HepG2 (cell line): ENCODE measurements around the gene NLRP12. TPM values are rescaled to one million over a fixed set of nuclear protein-coding genes. Genes with fewer than 3 reads are reported as not detected.

Experiments
- ETV6 ChIP-seq: sonication (generic); formaldehyde crosslinking; conservative IDR thresholded peaks from 2 replicates; pipeline ENCODE4 v1.4.0; 2020; ENCODE audit warnings: missing genetic modification reagents
- LCORL ChIP-seq, 2 experiments: fragments of 450-650 bp in 1 of 2; sonication (generic) in 1 of 2; formaldehyde crosslinking in 1 of 2; IDR thresholded peaks; 2 replicates each; pipeline versions ENCODE4 v1.5.0 to v1.6.1; 2017 to 2020; ENCODE audit warnings: antibody characterized with exemption in 1 of 2, missing genetic modification reagents in 1 of 2
- RXRB ChIP-seq: IDR thresholded peaks from 2 replicates; pipeline ENCODE4 v1.6.1; 2016; ENCODE audit warnings: borderline replicate concordance, missing genetic modification reagents, missing compliant biosample characterization
- SP5 ChIP-seq: IDR thresholded peaks from 2 replicates; pipeline ENCODE4 v1.6.1; 2016; ENCODE audit warnings: low read depth, borderline replicate concordance
- ZNF678 ChIP-seq: sonication (generic); formaldehyde crosslinking; IDR thresholded peaks from 2 replicates; pipeline ENCODE4 v1.4.0; 2020; ENCODE audit warnings: mild to moderate bottlenecking, missing genetic modification reagents
- ZSCAN31 ChIP-seq: sonication (generic); formaldehyde crosslinking; IDR thresholded peaks from 2 replicates; pipeline ENCODE4 v1.5.0; 2020; ENCODE audit warnings: low read depth, mild to moderate bottlenecking, missing genetic modification reagents
- polyA plus RNA-seq, 8 experiments: library from polyadenylated mRNA; depleted of rRNA in 3 of 8; stranded (reverse) in 7 of 8; unstranded in 1 of 8; fragments of >200 nt; fragmentation: Illumina TruSeq in 4 of 8; extraction: Trizol in 4 of 8; gene quantifications; 2 replicates each; pipeline versions ENCODE4 v1.2.1 to v1.2.3, GENCODE V29; 2011 to 2016; ENCODE audit warnings: low read depth in 4 of 8, missing spikeins in 1 of 8, mixed read lengths in 1 of 8; ENCODE audit not compliant: insufficient read depth in 1 of 8
- total RNA-seq, 5 experiments: library from RNA; depleted of rRNA; stranded (reverse); fragments of >200 nt; fragmentation: Illumina TruSeq; extraction: Trizol; gene quantifications; 2 replicates each; pipeline ENCODE4 v1.2.3, GENCODE V29; 2016; ENCODE audit warnings: low read depth in 1 of 5
- TF ChIP-seq, protein P1 (sequence below): IDR thresholded peaks from 2 replicates; pipeline ENCODE4 v1.6.1; 2016; ENCODE audit warnings: missing biosample characterization, missing genetic modification reagents, low read depth
- TF ChIP-seq, protein P2 (sequence below): sonication (generic); formaldehyde crosslinking; IDR thresholded peaks from 2 replicates; pipeline ENCODE4 v1.8.0; 2022; ENCODE audit warnings: missing genetic modification reagents, mild to moderate bottlenecking, moderate library complexity, borderline replicate concordance
- TF ChIP-seq, protein P3 (sequence below): sonication (generic); formaldehyde crosslinking; IDR thresholded peaks from 2 replicates; pipeline ENCODE4 v1.5.0; 2020; ENCODE audit warnings: mild to moderate bottlenecking, missing genetic modification reagents, moderate library complexity
- TF ChIP-seq, protein P4 (sequence below): IDR thresholded peaks from 2 replicates; pipeline ENCODE4 v1.6.1; 2016; ENCODE audit warnings: missing genetic modification reagents, missing compliant biosample characterization
- TF ChIP-seq, protein P5 (sequence below): sonication (generic); formaldehyde crosslinking; IDR thresholded peaks from 2 replicates; pipeline ENCODE4 v1.5.0; 2020; ENCODE audit warnings: missing genetic modification reagents, mild to moderate bottlenecking, borderline replicate concordance
- TF ChIP-seq, protein P6 (sequence below): sonication (generic); formaldehyde crosslinking; IDR thresholded peaks from 2 replicates; pipeline ENCODE4 v1.5.0; 2020; ENCODE audit warnings: missing genetic modification reagents
- TF ChIP-seq, protein P7 (sequence below): sonication (generic); formaldehyde crosslinking; IDR thresholded peaks from 2 replicates; pipeline ENCODE4 v1.4.0; 2020; ENCODE audit warnings: missing genetic modification reagents, borderline replicate concordance
- TF ChIP-seq, protein P8 (sequence below): sonication (generic); formaldehyde crosslinking; IDR thresholded peaks from 2 replicates; pipeline ENCODE4 v1.4.0; 2020; ENCODE audit warnings: missing genetic modification reagents, mild to moderate bottlenecking, borderline replicate concordance

NLRP12 gene
- total and polyA plus RNA-seq, 2 of the 13 experiments (the other 11 are each of a cell fraction or from before 2014, with no cell fraction given) = 0.15 to 0.20 TPM

DNA sequence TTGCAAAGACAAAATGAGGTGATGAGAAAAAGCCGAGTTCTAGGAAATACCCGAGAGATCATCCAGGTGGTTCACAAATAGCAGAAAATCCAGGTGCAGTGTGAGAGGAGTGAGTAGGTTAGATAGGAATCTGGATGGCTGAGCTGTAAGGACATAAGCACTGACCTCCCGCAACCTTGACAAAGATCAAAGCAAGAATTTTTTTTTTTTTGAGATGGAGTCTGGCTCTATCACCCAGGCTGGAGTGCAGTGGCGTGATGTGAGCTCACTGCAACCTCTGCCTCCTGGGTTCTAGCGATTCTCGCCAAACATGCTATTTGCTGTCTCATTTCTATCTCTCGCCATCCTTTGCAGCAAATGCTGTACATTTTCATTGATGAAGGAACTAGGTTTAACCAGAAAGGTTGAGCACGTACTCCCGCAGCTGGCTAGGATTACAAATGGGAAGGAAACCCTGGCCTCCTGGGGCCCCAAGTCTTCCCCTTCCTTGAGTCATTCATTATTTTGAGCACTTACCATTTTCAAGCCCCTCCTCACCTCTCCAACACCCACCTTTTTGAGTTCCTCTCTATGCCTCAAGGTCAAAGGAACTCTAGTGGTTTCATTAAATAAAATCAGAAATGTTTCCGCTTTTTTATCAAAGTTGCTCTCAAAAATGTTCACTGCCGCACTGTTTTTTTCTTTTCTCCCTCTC, 38.8 kb downstream of the NLRP12 start (continued):
- TF ChIP-seq, protein P1, sequence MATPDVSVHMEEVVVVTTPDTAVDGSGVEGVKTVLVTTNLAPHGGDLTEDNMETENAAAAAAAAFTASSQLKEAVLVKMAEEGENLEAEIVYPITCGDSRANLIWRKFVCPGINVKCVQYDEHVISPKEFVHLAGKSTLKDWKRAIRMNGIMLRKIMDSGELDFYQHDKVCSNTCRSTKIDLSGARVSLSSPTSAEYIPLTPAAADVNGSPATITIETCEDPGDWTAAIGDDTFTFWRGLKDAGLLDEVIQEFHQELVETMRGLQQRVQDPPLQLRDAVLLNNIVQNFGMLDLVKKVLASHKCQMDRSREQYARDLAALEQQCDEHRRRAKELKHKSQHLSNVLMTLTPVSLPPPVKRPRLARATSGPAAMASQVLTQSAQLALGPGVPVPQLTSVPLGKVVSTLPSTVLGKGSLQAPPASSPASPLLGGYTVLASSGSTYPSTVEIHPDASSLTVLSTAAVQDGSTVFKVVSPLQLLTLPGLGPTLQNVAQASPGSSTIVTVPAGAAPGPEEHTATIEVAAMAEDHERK (CRISPR knock-in tag) = no peak
- TF ChIP-seq ZSCAN31 (CRISPR knock-in tag) (no peak), ETV6 (CRISPR knock-in tag) (no peak), ZNF678 (CRISPR knock-in tag) (no peak), SP5 (CRISPR knock-in tag) (no peak), LCORL (IDR thresholded peaks at IDR 0.05) (no peak), LCORL (CRISPR knock-in tag; IDR thresholded peaks at IDR 0.05) (no peak), RXRB (CRISPR knock-in tag) (peak; percentile 69)
- TF ChIP-seq, protein P2, sequence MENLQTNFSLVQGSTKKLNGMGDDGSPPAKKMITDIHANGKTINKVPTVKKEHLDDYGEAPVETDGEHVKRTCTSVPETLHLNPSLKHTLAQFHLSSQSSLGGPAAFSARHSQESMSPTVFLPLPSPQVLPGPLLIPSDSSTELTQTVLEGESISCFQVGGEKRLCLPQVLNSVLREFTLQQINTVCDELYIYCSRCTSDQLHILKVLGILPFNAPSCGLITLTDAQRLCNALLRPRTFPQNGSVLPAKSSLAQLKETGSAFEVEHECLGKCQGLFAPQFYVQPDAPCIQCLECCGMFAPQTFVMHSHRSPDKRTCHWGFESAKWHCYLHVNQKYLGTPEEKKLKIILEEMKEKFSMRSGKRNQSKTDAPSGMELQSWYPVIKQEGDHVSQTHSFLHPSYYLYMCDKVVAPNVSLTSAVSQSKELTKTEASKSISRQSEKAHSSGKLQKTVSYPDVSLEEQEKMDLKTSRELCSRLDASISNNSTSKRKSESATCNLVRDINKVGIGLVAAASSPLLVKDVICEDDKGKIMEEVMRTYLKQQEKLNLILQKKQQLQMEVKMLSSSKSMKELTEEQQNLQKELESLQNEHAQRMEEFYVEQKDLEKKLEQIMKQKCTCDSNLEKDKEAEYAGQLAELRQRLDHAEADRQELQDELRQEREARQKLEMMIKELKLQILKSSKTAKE (CRISPR knock-in tag) = no peak
- TF ChIP-seq, protein P3, sequence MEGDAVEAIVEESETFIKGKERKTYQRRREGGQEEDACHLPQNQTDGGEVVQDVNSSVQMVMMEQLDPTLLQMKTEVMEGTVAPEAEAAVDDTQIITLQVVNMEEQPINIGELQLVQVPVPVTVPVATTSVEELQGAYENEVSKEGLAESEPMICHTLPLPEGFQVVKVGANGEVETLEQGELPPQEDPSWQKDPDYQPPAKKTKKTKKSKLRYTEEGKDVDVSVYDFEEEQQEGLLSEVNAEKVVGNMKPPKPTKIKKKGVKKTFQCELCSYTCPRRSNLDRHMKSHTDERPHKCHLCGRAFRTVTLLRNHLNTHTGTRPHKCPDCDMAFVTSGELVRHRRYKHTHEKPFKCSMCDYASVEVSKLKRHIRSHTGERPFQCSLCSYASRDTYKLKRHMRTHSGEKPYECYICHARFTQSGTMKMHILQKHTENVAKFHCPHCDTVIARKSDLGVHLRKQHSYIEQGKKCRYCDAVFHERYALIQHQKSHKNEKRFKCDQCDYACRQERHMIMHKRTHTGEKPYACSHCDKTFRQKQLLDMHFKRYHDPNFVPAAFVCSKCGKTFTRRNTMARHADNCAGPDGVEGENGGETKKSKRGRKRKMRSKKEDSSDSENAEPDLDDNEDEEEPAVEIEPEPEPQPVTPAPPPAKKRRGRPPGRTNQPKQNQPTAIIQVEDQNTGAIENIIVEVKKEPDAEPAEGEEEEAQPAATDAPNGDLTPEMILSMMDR (CRISPR knock-in tag) = 0 out of 2 replicates have a peak, but pooled peaks have one; percentile 5
- TF ChIP-seq, protein P4, sequence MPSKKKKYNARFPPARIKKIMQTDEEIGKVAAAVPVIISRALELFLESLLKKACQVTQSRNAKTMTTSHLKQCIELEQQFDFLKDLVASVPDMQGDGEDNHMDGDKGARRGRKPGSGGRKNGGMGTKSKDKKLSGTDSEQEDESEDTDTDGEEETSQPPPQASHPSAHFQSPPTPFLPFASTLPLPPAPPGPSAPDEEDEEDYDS (CRISPR knock-in tag) = no peak
- TF ChIP-seq, protein P5, sequence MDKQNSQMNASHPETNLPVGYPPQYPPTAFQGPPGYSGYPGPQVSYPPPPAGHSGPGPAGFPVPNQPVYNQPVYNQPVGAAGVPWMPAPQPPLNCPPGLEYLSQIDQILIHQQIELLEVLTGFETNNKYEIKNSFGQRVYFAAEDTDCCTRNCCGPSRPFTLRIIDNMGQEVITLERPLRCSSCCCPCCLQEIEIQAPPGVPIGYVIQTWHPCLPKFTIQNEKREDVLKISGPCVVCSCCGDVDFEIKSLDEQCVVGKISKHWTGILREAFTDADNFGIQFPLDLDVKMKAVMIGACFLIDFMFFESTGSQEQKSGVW (CRISPR knock-in tag) = no peak
- TF ChIP-seq, protein P6, sequence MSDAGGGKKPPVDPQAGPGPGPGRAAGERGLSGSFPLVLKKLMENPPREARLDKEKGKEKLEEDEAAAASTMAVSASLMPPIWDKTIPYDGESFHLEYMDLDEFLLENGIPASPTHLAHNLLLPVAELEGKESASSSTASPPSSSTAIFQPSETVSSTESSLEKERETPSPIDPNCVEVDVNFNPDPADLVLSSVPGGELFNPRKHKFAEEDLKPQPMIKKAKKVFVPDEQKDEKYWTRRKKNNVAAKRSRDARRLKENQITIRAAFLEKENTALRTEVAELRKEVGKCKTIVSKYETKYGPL = no peak
- TF ChIP-seq, protein P7, sequence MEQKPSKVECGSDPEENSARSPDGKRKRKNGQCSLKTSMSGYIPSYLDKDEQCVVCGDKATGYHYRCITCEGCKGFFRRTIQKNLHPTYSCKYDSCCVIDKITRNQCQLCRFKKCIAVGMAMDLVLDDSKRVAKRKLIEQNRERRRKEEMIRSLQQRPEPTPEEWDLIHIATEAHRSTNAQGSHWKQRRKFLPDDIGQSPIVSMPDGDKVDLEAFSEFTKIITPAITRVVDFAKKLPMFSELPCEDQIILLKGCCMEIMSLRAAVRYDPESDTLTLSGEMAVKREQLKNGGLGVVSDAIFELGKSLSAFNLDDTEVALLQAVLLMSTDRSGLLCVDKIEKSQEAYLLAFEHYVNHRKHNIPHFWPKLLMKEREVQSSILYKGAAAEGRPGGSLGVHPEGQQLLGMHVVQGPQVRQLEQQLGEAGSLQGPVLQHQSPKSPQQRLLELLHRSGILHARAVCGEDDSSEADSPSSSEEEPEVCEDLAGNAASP = peak; percentile 42; the same call in 1 of the 2 replicates
- TF ChIP-seq, protein P8, sequence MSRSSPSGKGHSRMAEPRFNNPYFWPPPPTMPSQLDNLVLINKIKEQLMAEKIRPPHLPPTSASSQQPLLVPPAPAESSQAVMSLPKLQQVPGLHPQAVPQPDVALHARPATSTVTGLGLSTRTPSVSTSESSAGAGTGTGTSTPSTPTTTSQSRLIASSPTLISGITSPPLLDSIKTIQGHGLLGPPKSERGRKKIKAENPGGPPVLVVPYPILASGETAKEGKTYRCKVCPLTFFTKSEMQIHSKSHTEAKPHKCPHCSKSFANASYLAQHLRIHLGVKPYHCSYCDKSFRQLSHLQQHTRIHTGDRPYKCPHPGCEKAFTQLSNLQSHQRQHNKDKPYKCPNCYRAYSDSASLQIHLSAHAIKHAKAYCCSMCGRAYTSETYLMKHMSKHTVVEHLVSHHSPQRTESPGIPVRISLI (CRISPR knock-in tag) = peak; percentile 96
